ENCODE measurements around the gene IRS4.

Gene IRS4

GRCh38 chrX:108736509-108737479 is at the start of gene IRS4:
TSS of gene IRS4 (minus strand) at chrX:108736563.
- Mint-ChIP-seq H3K9me3 (no peaks in the 10 kb centered on the region), H3K27ac (no peak within 1 kb of the TSS), H3K36me3 (no peaks in the 10 kb centered on the region), H3K4me3 (peak within 1 kb of the TSS; percentile 18), H3K27me3 (peaks cover 10% of the 10 kb centered on the region), H3K4me1 (no peaks in the 10 kb centered on the region)
- ATAC-seq, result no peak

- no peak for ATAC-seq
- no peaks in the 10 kb centered on the region for H3K9me3 Mint-ChIP-seq
- H3K4me3 Mint-ChIP-seq, result no peak overlapping the region
- H3K4me1 Mint-ChIP-seq, result no peaks in the 10 kb centered on the region
- no peaks in the 10 kb centered on the region for H3K36me3 Mint-ChIP-seq
- H3K27me3 Mint-ChIP-seq, result no peaks in the 10 kb centered on the region
- no peak overlapping the region for H3K27ac Mint-ChIP-seq
These were observed 36.2 kb upstream of the IRS4 start for GRCh38 chrX:108772549-108772948.

GRCh38 chrX:108763559-108763958 is 27.2 kb upstream of the IRS4 start:
- H3K4me1 Mint-ChIP-seq, result no peaks in the 10 kb centered on the region
- H3K4me3 Mint-ChIP-seq, result no peak overlapping the region
- no peaks in the 10 kb centered on the region for H3K27me3 Mint-ChIP-seq
- H3K27ac Mint-ChIP-seq, result no peak overlapping the region
- H3K9me3 Mint-ChIP-seq, result no peaks in the 10 kb centered on the region
- no peak for ATAC-seq
- no peaks in the 10 kb centered on the region for H3K36me3 Mint-ChIP-seq

- Mint-ChIP-seq H3K4me3 (no peak overlapping the region), H3K36me3 (no peaks in the 10 kb centered on the region), H3K27ac (no peak overlapping the region), H3K4me1 (no peaks in the 10 kb centered on the region), H3K9me3 (no peaks in the 10 kb centered on the region), H3K27me3 (no peaks in the 10 kb centered on the region)
- no peak for ATAC-seq
These were observed 4.0 kb upstream of the IRS4 start for GRCh38 chrX:108740299-108740774.

- Mint-ChIP-seq H3K36me3 (no peaks in the 10 kb centered on the region), H3K4me1 (no peaks in the 10 kb centered on the region), H3K27me3 (peaks cover 10% of the 10 kb centered on the region), H3K27ac (no peak overlapping the region), H3K4me3 (no peak overlapping the region), H3K9me3 (no peaks in the 10 kb centered on the region)
- no peak for ATAC-seq
These were observed 1.4 kb upstream of the IRS4 start for GRCh38 chrX:108737754-108738153.

GRCh38 chrX:108735679-108736508 is 469 bp downstream of the IRS4 start:
- H3K9me3 Mint-ChIP-seq, result no peaks in the 10 kb centered on the region
- no peaks in the 10 kb centered on the region for H3K36me3 Mint-ChIP-seq
- H3K4me3 Mint-ChIP-seq, result peak overlapping the region; percentile 18
- H3K27ac Mint-ChIP-seq, result no peak overlapping the region
- H3K4me1 Mint-ChIP-seq, result no peaks in the 10 kb centered on the region
- peaks cover 10% of the 10 kb centered on the region for H3K27me3 Mint-ChIP-seq
- no peak for ATAC-seq

- H3K36me3 Mint-ChIP-seq, result no peaks in the 10 kb centered on the region
- H3K4me3 Mint-ChIP-seq, result no peak overlapping the region
- peaks cover 10% of the 10 kb centered on the region for H3K27me3 Mint-ChIP-seq
- H3K27ac Mint-ChIP-seq, result no peak overlapping the region
- no peak for ATAC-seq
- H3K4me1 Mint-ChIP-seq, result no peaks in the 10 kb centered on the region
- no peaks in the 10 kb centered on the region for H3K9me3 Mint-ChIP-seq
These were observed 1.2 kb downstream of the IRS4 start for GRCh38 chrX:108735091-108735678.

- Mint-ChIP-seq H3K9me3 (no peaks in the 10 kb centered on the region), H3K4me3 (no peak overlapping the region), H3K27me3 (peaks cover 10% of the 10 kb centered on the region), H3K36me3 (no peaks in the 10 kb centered on the region), H3K27ac (no peak overlapping the region), H3K4me1 (no peaks in the 10 kb centered on the region)
- no peak for ATAC-seq
These were observed 1.9 kb downstream of the IRS4 start for GRCh38 chrX:108734426-108734825.

GRCh38 chrX:108732630-108733321 is 3.6 kb downstream of the IRS4 start:
- peaks cover 10% of the 10 kb centered on the region for H3K27me3 Mint-ChIP-seq
- no peaks in the 10 kb centered on the region for H3K9me3 Mint-ChIP-seq

GRCh38 chrX:108731153-108731552 is 5.2 kb downstream of the IRS4 start:
- peaks cover 10% of the 10 kb centered on the region for H3K27me3 Mint-ChIP-seq
- no peak overlapping the region for H3K4me3 Mint-ChIP-seq
- ATAC-seq, result no peak

More at GRCh38 chrX:108732630-108733321, 3.6 kb downstream of the IRS4 start:
- H3K4me3 Mint-ChIP-seq, result no peak overlapping the region
- no peaks in the 10 kb centered on the region for H3K36me3 Mint-ChIP-seq
- H3K4me1 Mint-ChIP-seq, result no peaks in the 10 kb centered on the region
- no peak for ATAC-seq
- no peak overlapping the region for H3K27ac Mint-ChIP-seq

GRCh38 chrX:108726748-108727147 is 9.6 kb downstream of the IRS4 start:
- Mint-ChIP-seq H3K4me1 (no peaks in the 10 kb centered on the region), H3K36me3 (no peaks in the 10 kb centered on the region), H3K27me3 (no peaks in the 10 kb centered on the region), H3K9me3 (no peaks in the 10 kb centered on the region), H3K27ac (no peak overlapping the region), H3K4me3 (no peak overlapping the region)
- ATAC-seq, result no peak

More at GRCh38 chrX:108731153-108731552, 5.2 kb downstream of the IRS4 start:
- H3K4me1 Mint-ChIP-seq, result no peaks in the 10 kb centered on the region
- H3K9me3 Mint-ChIP-seq, result no peaks in the 10 kb centered on the region
- no peak overlapping the region for H3K27ac Mint-ChIP-seq
- H3K36me3 Mint-ChIP-seq, result no peaks in the 10 kb centered on the region

GRCh38 chrX:108722561-108722960 is 13.8 kb downstream of the IRS4 start:
- H3K4me3 Mint-ChIP-seq, result no peak overlapping the region
- H3K4me1 Mint-ChIP-seq, result no peaks in the 10 kb centered on the region
- no peaks in the 10 kb centered on the region for H3K27me3 Mint-ChIP-seq
- no peak for ATAC-seq
- H3K9me3 Mint-ChIP-seq, result no peaks in the 10 kb centered on the region
- H3K27ac Mint-ChIP-seq, result no peak overlapping the region
- no peaks in the 10 kb centered on the region for H3K36me3 Mint-ChIP-seq

GRCh38 chrX:108712886-108713285 is 23.5 kb downstream of the IRS4 start:
- ATAC-seq, result no peak
- Mint-ChIP-seq H3K4me3 (no peak overlapping the region), H3K27ac (no peak overlapping the region), H3K9me3 (peaks cover 3% of the 10 kb centered on the region), H3K36me3 (no peaks in the 10 kb centered on the region), H3K27me3 (no peaks in the 10 kb centered on the region), H3K4me1 (no peaks in the 10 kb centered on the region)

- no peaks in the 10 kb centered on the region for H3K9me3 Mint-ChIP-seq
- no peaks in the 10 kb centered on the region for H3K4me1 Mint-ChIP-seq
- no peaks in the 10 kb centered on the region for H3K27me3 Mint-ChIP-seq
- ATAC-seq, result no peak
- H3K36me3 Mint-ChIP-seq, result no peaks in the 10 kb centered on the region
- no peak overlapping the region for H3K4me3 Mint-ChIP-seq
- no peak overlapping the region for H3K27ac Mint-ChIP-seq
These were observed 31.5 kb downstream of the IRS4 start for GRCh38 chrX:108704839-108705238.

GRCh38 chrX:108702530-108702929 is 33.8 kb downstream of the IRS4 start:
- H3K27ac Mint-ChIP-seq, result no peak overlapping the region
- H3K4me3 Mint-ChIP-seq, result no peak overlapping the region
- H3K9me3 Mint-ChIP-seq, result no peaks in the 10 kb centered on the region
- ATAC-seq, result no peak
- no peaks in the 10 kb centered on the region for H3K4me1 Mint-ChIP-seq
- H3K27me3 Mint-ChIP-seq, result no peaks in the 10 kb centered on the region
- no peaks in the 10 kb centered on the region for H3K36me3 Mint-ChIP-seq
